IMR-90 (cell line): Measurements from ENCODE around the gene ADGRD1. TPM values are rescaled to one million over a fixed set of nuclear protein-coding genes. Genes with fewer than 3 reads are reported as not detected.

Experiments
- ATAC-seq: fragments of 200-7000 bp; cut with Tn5 transposase; 2 replicates; pipeline ENCODE4 v1.9.1; 2020; ENCODE audit warnings: low read depth, mild to moderate bottlenecking, moderate library complexity
- BruUV-seq: library from RNA; stranded (reverse); fragments of 400-500 nt; replicated peaks from 2 replicates; lab custom pipeline; 2021; lab: Mats Ljungman, UMichigan
- CTCF ChIA-PET: fragments of 300-600 bp; formaldehyde crosslinking; extraction: SDS; loops from one replicate; lab custom pipeline; 2021; ENCODE audit warnings: antibody characterized with exemption; lab: Yijun Ruan, JAX
- POLR2A ChIA-PET: fragments of 300-600 bp; sonication (Branson Sonifier 250); formaldehyde crosslinking; loops from one replicate; lab custom pipeline; 2022; ENCODE audit warnings: antibody characterized with exemption; ENCODE audit not compliant: unreplicated experiment; lab: Charles Lee
- DNase-seq: peaks from one replicate; pipeline ENCODE4 v3.0.0; 2013
- H2AFZ ChIP-seq: replicated peaks from 2 replicates; pipeline ENCODE3; 2013; ENCODE audit warnings: low read length, mild to moderate bottlenecking; ENCODE audit not compliant: poor library complexity
- H2AK5ac ChIP-seq: 2 replicates; pipeline ENCODE4 v1.6.1; 2013; ENCODE audit warnings: low read depth, low read length, inconsistent platforms
- H2AK9ac ChIP-seq: replicated peaks from 2 replicates; pipeline ENCODE3; 2013; ENCODE audit warnings: mild to moderate bottlenecking, low read depth, low read length, moderate library complexity; ENCODE audit not compliant: poor library complexity
- H2BK120ac ChIP-seq: 2 replicates; pipeline ENCODE4 v1.6.1; 2013; ENCODE audit warnings: low read depth, low read length, inconsistent platforms
- H2BK15ac ChIP-seq: 3 replicates; pipeline ENCODE4 v1.6.1; 2013; ENCODE audit warnings: low read depth, low read length, inconsistent platforms
- H2BK20ac ChIP-seq: 2 replicates; pipeline ENCODE4 v1.6.1; 2013; ENCODE audit warnings: low read depth, mild to moderate bottlenecking, inconsistent platforms, low read length, moderate library complexity
- H2BK5ac ChIP-seq: 2 replicates; pipeline ENCODE4 v1.6.1; 2013; ENCODE audit warnings: mild to moderate bottlenecking, low read depth, low read length, inconsistent platforms; ENCODE audit not compliant: poor library complexity, severe bottlenecking
- H3K14ac ChIP-seq: replicated peaks from 2 replicates; pipeline ENCODE4 v1.6.1; 2013; ENCODE audit warnings: low read depth, low read length, inconsistent platforms
- H3K18ac ChIP-seq: 2 replicates; pipeline ENCODE4 v1.6.1; 2013; ENCODE audit warnings: low read depth, low read length, control low read depth
- H3K23ac ChIP-seq: 2 replicates; pipeline ENCODE4 v1.6.1; 2013; ENCODE audit warnings: low read depth, low read length, inconsistent platforms
- H3K27ac ChIP-seq: 2 replicates; pipeline ENCODE4 v1.5.1; 2013; ENCODE audit warnings: mild to moderate bottlenecking, control low read depth, low read length; ENCODE audit not compliant: insufficient read depth
- H3K27me3 ChIP-seq: 2 replicates; pipeline ENCODE4 v1.6.1; 2013; ENCODE audit warnings: low read length; ENCODE audit not compliant: control insufficient read depth, insufficient read depth
- H3K36me3 ChIP-seq: 2 replicates; pipeline ENCODE4 v1.6.1; 2013; ENCODE audit warnings: low read length, mixed read lengths; ENCODE audit not compliant: control insufficient read depth, insufficient read depth
- H3K4ac ChIP-seq: 2 replicates; pipeline ENCODE4 v1.6.1; 2013; ENCODE audit warnings: low read depth, low read length, inconsistent platforms
- H3K4me1 ChIP-seq: 2 replicates; pipeline ENCODE4 v1.6.1; 2013; ENCODE audit warnings: low read length, mixed read lengths; ENCODE audit not compliant: control insufficient read depth, insufficient read depth
- H3K4me2 ChIP-seq: 2 replicates; pipeline ENCODE4 v1.6.1; 2013; ENCODE audit warnings: low read depth, mild to moderate bottlenecking, control low read depth, low read length, moderate library complexity
- H3K4me3 ChIP-seq: 2 replicates; pipeline ENCODE4 v1.5.1; 2013; ENCODE audit warnings: low read depth, mild to moderate bottlenecking, control low read depth, low read length, moderate library complexity; ENCODE audit not compliant: insufficient read depth
- H3K56ac ChIP-seq: 2 replicates; pipeline ENCODE4 v1.6.1; 2013; ENCODE audit warnings: low read length, inconsistent platforms; ENCODE audit not compliant: insufficient read depth; ENCODE audit errors: extremely low read depth
- H3K79me1 ChIP-seq, 2 experiments: 2 replicates each; pipeline ENCODE4 v1.6.1; 2013; ENCODE audit warnings: low read length in 2 of 2, inconsistent platforms in 1 of 2, low read depth in 1 of 2
- H3K9ac ChIP-seq: 2 replicates; pipeline ENCODE4 v1.6.1; 2013; ENCODE audit warnings: low read depth, low read length, control low read depth
- H3K9me1 ChIP-seq: 2 replicates; pipeline ENCODE4 v1.6.1; 2013; ENCODE audit warnings: low read length, inconsistent platforms; ENCODE audit not compliant: insufficient read depth
- H3K9me3 ChIP-seq: 2 replicates; pipeline ENCODE4 v1.6.1; 2013; ENCODE audit warnings: low read length; ENCODE audit not compliant: control insufficient read depth, insufficient read depth
- H4K20me1 ChIP-seq: 2 replicates; pipeline ENCODE4 v1.6.1; 2013; ENCODE audit warnings: low read length, inconsistent platforms; ENCODE audit not compliant: insufficient read depth
- H4K5ac ChIP-seq: 2 replicates; pipeline ENCODE4 v1.6.1; 2013; ENCODE audit warnings: mild to moderate bottlenecking, low read depth, low read length, control low read depth
- H4K8ac ChIP-seq, 2 experiments: 2 replicates each; pipeline ENCODE4 v1.6.1; 2013; ENCODE audit warnings: low read depth in 2 of 2, low read length in 2 of 2, control low read depth in 1 of 2, inconsistent platforms in 1 of 2
- H4K91ac ChIP-seq: 2 replicates; pipeline ENCODE4 v1.6.1; 2013; ENCODE audit warnings: low read depth, low read length, inconsistent platforms; ENCODE audit not compliant: insufficient read depth
- BHLHE40 ChIP-seq: fragments of 150-350 bp; IDR thresholded peaks from 2 replicates; pipeline ENCODE4 v1.6.1; 2016; ENCODE audit warnings: mild to moderate bottlenecking, low read depth, low read length
- CEBPB ChIP-seq: IDR thresholded peaks from 2 replicates; pipeline ENCODE4 v1.6.1; 2012; ENCODE audit warnings: low read depth, low read length, improper control_type of control experiment
- CHD1 ChIP-seq: IDR thresholded peaks from 2 replicates; pipeline ENCODE4 v1.6.1; 2012; ENCODE audit warnings: low read depth, low read length, improper control_type of control experiment
- ELK1 ChIP-seq: fragments of 150-350 bp; IDR thresholded peaks from 2 replicates; pipeline ENCODE4 v1.6.1; 2016; ENCODE audit warnings: low read depth, mild to moderate bottlenecking, low read length, moderate library complexity, borderline replicate concordance
- FOS ChIP-seq: fragments of 150-350 bp; IDR thresholded peaks from 2 replicates; pipeline ENCODE4 v1.6.1; 2016; ENCODE audit warnings: low read depth, low read length
- MAFK ChIP-seq: IDR thresholded peaks from 2 replicates; pipeline ENCODE4 v1.6.1; 2012; ENCODE audit warnings: low read depth, low read length, improper control_type of control experiment
- MAZ ChIP-seq: IDR thresholded peaks from 2 replicates; pipeline ENCODE4 v1.6.1; 2012; ENCODE audit warnings: low read depth, mild to moderate bottlenecking, low read length, improper control_type of control experiment, moderate library complexity, borderline replicate concordance
- MXI1 ChIP-seq: IDR thresholded peaks from 2 replicates; pipeline ENCODE4 v1.6.1; 2012; ENCODE audit warnings: low read depth, mild to moderate bottlenecking, low read length, moderate library complexity, borderline replicate concordance
- NFE2L2 ChIP-seq: fragments of 150-350 bp; IDR thresholded peaks from 2 replicates; pipeline ENCODE4 v1.6.1; 2016; ENCODE audit warnings: low read depth, mild to moderate bottlenecking, low read length
- POLR2A ChIP-seq: IDR thresholded peaks from 2 replicates; pipeline ENCODE4 v1.6.1; 2012; ENCODE audit warnings: mild to moderate bottlenecking, low read depth, low read length
- RAD21 ChIP-seq: IDR thresholded peaks from 2 replicates; pipeline ENCODE4 v1.6.1; 2012; ENCODE audit warnings: low read length, improper control_type of control experiment
- RCOR1 ChIP-seq: IDR thresholded peaks from 2 replicates; pipeline ENCODE4 v1.6.1; 2012; ENCODE audit warnings: mild to moderate bottlenecking, low read length, improper control_type of control experiment; ENCODE audit not compliant: insufficient replicate concordance
- RFX5 ChIP-seq: IDR thresholded peaks from 2 replicates; pipeline ENCODE4 v1.8.0; 2012; ENCODE audit warnings: low read depth, mild to moderate bottlenecking, low read length, moderate library complexity
- SMC3 ChIP-seq: fragments of 150-350 bp; IDR thresholded peaks from 2 replicates; pipeline ENCODE4 v1.6.1; 2016; ENCODE audit warnings: low read depth, mild to moderate bottlenecking, antibody characterized with exemption, low read length, moderate library complexity
- USF2 ChIP-seq: fragments of 150-350 bp; IDR thresholded peaks from 2 replicates; pipeline ENCODE4 v1.6.1; 2017; ENCODE audit warnings: mild to moderate bottlenecking, antibody characterized with exemption, low read length, low read depth
- WGBS, 2 experiments: methylation state at CpG; one replicate each; pipeline versions ENCODE4 v1.1.5 to v1.1.7; 2013; ENCODE audit warnings: missing lambda C conversion rate in 2 of 2; ENCODE audit not compliant: insufficient read length in 1 of 2; ENCODE audit errors: extremely low coverage in 2 of 2; 5-methylcytosine and 5-hydroxymethylcytosine counted together
- dilution Hi-C: fragments of 300-500 bp; cut with HindIII; formaldehyde crosslinking; loops from one replicate; pipeline ENCODE4 v1.14.3; 2018; ENCODE audit warnings: low sequenced_read_pairs; ENCODE audit not compliant: unreplicated experiment
- in situ Hi-C: fragments of 300-500 bp; cut with MboI; formaldehyde crosslinking; loops from 3 replicates; pipeline ENCODE4 v1.14.3; 2019; ENCODE audit warnings: low sequenced_read_pairs, inconsistent platforms, mixed read lengths
- intact Hi-C: fragments of 100-400 bp; cut with micrococcal nuclease; formaldehyde crosslinking; loops from 2 replicates; pipeline ENCODE4 v1.10.0; 2022
- polyA plus RNA-seq, 3 experiments: library from polyadenylated mRNA; depleted of rRNA; stranded (reverse); fragments of >200 nt; gene quantifications; 2 replicates each; pipeline ENCODE4 v1.2.3, GENCODE V29; 2012; ENCODE audit warnings: low replicate concordance in 1 of 3
- total RNA-seq: library from RNA; depleted of rRNA; stranded (reverse); fragments of >200 nt; gene quantifications from 2 replicates; pipeline ENCODE4 v1.2.3, GENCODE V29; 2012
- TF ChIP-seq, protein P1 (sequence below): conservative IDR thresholded peaks from 2 replicates; pipeline ENCODE4 v1.5.1; 2012; ENCODE audit warnings: mild to moderate bottlenecking, low read depth, low read length, improper control_type of control experiment

Gene ADGRD1
- total and polyA plus RNA-seq, 2 of the 4 experiments (the other 2 are of a cell fraction): not detected

DNA sequence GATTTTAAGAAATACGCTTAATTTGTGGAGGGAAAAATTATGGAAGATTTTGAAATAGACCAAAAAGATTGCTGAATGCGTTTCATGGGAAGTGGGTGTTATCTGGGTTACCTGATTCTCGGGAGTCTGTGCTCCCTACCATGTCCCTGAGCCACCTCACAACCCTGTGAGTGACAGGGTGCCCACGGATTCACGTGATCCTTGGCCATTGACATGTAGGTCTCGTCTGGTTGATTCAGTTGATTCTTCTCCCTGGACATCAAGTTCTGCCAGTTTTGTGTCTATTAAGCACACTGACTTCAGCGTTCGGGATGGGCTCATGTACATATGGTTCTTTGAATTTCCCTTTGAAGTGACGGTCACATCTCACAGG, 101.4 kb downstream of the ADGRD1 start:
- no peak overlapping the region for H2BK5ac ChIP-seq
- H2BK20ac ChIP-seq: no peak overlapping the region
- H3K4me3 ChIP-seq: no peak overlapping the region
- 53 to 100% methylated on average over 1 to 3 of the region's 9 CpGs for WGBS, 2 experiments
- intact Hi-C loops: no loop called here
- no peak overlapping the region for H3K14ac ChIP-seq
- no peak overlapping the region for H3K4me2 ChIP-seq
- H3K56ac ChIP-seq: no peak overlapping the region
- H3K23ac ChIP-seq: no peak overlapping the region
- H2AFZ ChIP-seq: no peak overlapping the region
- H3K9ac ChIP-seq: no peak overlapping the region
- no peaks in the 10 kb centered on the region for H4K20me1 ChIP-seq
- H2BK120ac ChIP-seq: no peak overlapping the region
- H2AK9ac ChIP-seq: no peak overlapping the region
- H3K4ac ChIP-seq: no peak overlapping the region
- H4K91ac ChIP-seq: no peak overlapping the region
- no TSS peak for BruUV-seq
- TF ChIP-seq USF2 (no peak), SMC3 (no peak), MXI1 (no peak), MAZ (no peak), FOS (no peak), ELK1 (no peak), MAFK (no peak), CHD1 (no peak), CEBPB (no peak), POLR2A (no peak), BHLHE40 (no peak), RCOR1 (no peak), RFX5 (no peak), NFE2L2 (no peak), RAD21 (no peak)
- TF ChIP-seq, protein P1, sequence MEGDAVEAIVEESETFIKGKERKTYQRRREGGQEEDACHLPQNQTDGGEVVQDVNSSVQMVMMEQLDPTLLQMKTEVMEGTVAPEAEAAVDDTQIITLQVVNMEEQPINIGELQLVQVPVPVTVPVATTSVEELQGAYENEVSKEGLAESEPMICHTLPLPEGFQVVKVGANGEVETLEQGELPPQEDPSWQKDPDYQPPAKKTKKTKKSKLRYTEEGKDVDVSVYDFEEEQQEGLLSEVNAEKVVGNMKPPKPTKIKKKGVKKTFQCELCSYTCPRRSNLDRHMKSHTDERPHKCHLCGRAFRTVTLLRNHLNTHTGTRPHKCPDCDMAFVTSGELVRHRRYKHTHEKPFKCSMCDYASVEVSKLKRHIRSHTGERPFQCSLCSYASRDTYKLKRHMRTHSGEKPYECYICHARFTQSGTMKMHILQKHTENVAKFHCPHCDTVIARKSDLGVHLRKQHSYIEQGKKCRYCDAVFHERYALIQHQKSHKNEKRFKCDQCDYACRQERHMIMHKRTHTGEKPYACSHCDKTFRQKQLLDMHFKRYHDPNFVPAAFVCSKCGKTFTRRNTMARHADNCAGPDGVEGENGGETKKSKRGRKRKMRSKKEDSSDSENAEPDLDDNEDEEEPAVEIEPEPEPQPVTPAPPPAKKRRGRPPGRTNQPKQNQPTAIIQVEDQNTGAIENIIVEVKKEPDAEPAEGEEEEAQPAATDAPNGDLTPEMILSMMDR: no peak
- in situ Hi-C loops: no loop called here
- dilution Hi-C loops: no loop called here
- no peak for ATAC-seq
- DNase-seq: no peak
- H3K4me1 ChIP-seq: no peaks in the 10 kb centered on the region
- peaks cover 30% of the 10 kb centered on the region for H3K9me3 ChIP-seq
- H4K5ac ChIP-seq: no peak overlapping the region
- no peak overlapping the region for H2BK15ac ChIP-seq
- H3K36me3 ChIP-seq: no peaks in the 10 kb centered on the region
- H3K27ac ChIP-seq: no peak overlapping the region
- H3K79me1 ChIP-seq: no peaks in the 10 kb centered on the region
- ChIA-PET CTCF (no interaction called here), POLR2A (no interaction called here)
- no peak overlapping the region for H4K8ac ChIP-seq
- no peak overlapping the region for H3K18ac ChIP-seq
- H2AK5ac ChIP-seq: no peak overlapping the region
- H3K27me3 ChIP-seq: no peaks in the 10 kb centered on the region
- H3K9me1 ChIP-seq: no peaks in the 10 kb centered on the region
